Inflammatory macrophage (primary cell): ENCODE data around the gene NCBP1.

Source experiments
- DNase-seq, 2 donors: peaks; one replicate each; pipeline ENCODE4 v3.0.0-alpha.2; 2020 to 2022

The NCBP1 gene

GRCh38 chr9:97717866-97718265 is 84.2 kb downstream of the NCBP1 start:
- DNase-seq = no peak

- DNase-seq = no peak
Measured at GRCh38 chr9:97721396-97721795, 87.8 kb downstream of the NCBP1 start.

- DNase-seq = no peak
Measured at GRCh38 chr9:97722331-97722730, 88.7 kb downstream of the NCBP1 start.
